T-helper 17 cell (primary cell): ENCODE data around the gene DNPH1. TPM values are rescaled to one million over a fixed set of nuclear protein-coding genes. Genes with fewer than 3 reads are reported as not detected.
A peak's percentile ranks its signal among the peaks of the same experiment; 100 is the strongest.

Source experiments
- ATAC-seq: fragments of 150-1000 bp; cut with Tn5 transposase; 2 replicates; pipeline ENCODE4 v1.10.0; 2021; ENCODE audit warnings: mild to moderate bottlenecking, moderate library complexity
- DNase-seq, 3 donors: peaks; one replicate each; pipeline versions ENCODE4 v3.0.0 to v3.0.0-alpha.2; 2020 to 2021
- H3K9me3 ChIP-seq: one replicate; pipeline ENCODE4 v1.7.0; 2013; ENCODE audit warnings: low read length, mild to moderate bottlenecking; ENCODE audit not compliant: control insufficient read depth, poor library complexity, severe bottlenecking
- H3K27ac Mint-ChIP-seq: one replicate; pipeline ENCODE4 v1.8.0; 2022; ENCODE audit warnings: mild to moderate bottlenecking, moderate library complexity, mixed read lengths
- H3K27me3 Mint-ChIP-seq: one replicate; pipeline ENCODE4 v1.8.0; 2022; ENCODE audit warnings: mixed read lengths
- H3K36me3 Mint-ChIP-seq: one replicate; pipeline ENCODE4 v1.8.0; 2022; ENCODE audit warnings: low read depth, mixed read lengths
- H3K4me1 Mint-ChIP-seq: one replicate; pipeline ENCODE4 v1.8.0; 2022; ENCODE audit warnings: mild to moderate bottlenecking, mixed read lengths
- H3K4me3 Mint-ChIP-seq: one replicate; pipeline ENCODE4 v1.8.0; 2022; ENCODE audit warnings: mild to moderate bottlenecking, moderate library complexity, mixed read lengths
- total RNA-seq, 4 donors: library from RNA in 2 of 4; stranded (reverse) in 2 of 4; gene quantifications; one replicate each; pipeline ENCODE4 v1.2.3 and lab custom pipeline; 2022 to 2026

DNPH1 gene
- total RNA-seq, 2 donors from 2014 or later: 32.3 to 35.0 TPM

DNA sequence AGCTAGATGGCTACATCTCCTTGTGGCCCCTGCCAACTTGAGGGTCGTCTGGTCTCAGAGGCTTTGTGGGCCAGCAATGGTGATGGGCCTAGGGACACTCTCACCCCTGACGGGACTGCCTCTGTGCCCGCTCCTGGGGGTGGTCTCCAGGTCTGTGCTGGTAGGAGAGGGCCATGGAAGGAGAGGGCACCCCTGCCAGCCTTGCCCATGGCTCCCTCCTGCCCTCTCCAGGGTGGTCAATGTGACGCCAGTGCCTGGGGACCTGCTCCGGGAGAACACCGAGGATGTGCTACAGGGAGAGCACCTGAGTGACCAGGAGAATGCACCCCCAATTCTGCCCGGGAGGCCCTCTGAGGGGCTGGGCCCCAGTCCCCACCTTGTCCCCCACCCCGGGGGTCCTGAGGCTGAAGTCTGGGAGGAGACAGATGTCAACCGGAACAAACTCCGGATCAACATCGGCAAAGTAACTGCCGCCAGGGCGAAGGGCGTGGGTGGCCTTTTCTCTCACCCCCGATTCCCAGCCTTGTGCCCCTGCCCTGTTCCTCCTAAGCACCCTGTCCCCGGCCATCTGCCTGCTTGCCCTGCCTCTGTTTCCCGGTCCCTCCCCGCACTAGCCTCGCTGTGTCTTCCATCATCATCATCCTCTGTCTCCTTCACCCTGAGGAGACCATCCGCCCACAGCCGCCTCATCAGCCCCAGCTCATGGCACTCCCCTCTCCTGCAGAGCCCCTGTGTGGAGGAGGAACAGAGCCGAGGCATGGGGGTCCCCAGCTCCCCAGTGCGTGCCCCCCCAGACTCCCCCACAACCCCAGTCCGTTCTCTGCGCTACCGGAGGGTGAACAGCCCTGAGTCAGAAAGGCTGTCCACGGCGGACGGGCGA lies 29.8 kb upstream of the DNPH1 start:
- peaks cover 14% of the 10 kb centered on the region for H3K4me1 Mint-ChIP-seq
- H3K36me3 Mint-ChIP-seq: no peaks in the 10 kb centered on the region
- H3K9me3 ChIP-seq: no peaks in the 10 kb centered on the region
- peak overlapping the region; percentile 24 for H3K27ac Mint-ChIP-seq
- H3K27me3 Mint-ChIP-seq: peaks cover 15% of the 10 kb centered on the region
- no peak for ATAC-seq
- DNase-seq: no peak
- H3K4me3 Mint-ChIP-seq: no peak overlapping the region

DNA sequence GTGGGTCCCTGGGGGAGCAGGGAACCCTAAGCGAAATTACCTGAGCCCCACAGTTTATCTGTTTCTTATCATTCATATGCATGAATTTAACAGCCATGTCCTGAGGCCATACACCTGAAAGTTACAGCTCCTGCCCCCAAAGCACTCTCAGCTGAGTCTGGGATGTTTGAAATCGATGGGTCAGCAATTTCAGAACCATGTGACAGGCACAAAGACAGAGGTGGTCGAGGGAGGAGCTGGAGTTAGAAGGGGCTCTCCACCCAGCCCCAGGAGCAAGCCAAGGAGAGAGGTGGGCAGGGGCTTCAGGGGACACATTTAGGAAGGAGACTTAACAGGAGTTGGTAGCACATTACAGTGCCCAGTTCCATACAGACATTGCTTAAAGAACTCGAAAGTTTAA lies 28.9 kb upstream of the DNPH1 start:
- H3K9me3 ChIP-seq: no peaks in the 10 kb centered on the region
- peaks cover 10% of the 10 kb centered on the region for H3K4me1 Mint-ChIP-seq
- no peak for ATAC-seq
- peak overlapping the region; percentile 57 for H3K27ac Mint-ChIP-seq
- H3K27me3 Mint-ChIP-seq: peaks cover 20% of the 10 kb centered on the region
- no peak overlapping the region for H3K4me3 Mint-ChIP-seq
- H3K36me3 Mint-ChIP-seq: no peaks in the 10 kb centered on the region
- DNase-seq: no peak

DNA sequence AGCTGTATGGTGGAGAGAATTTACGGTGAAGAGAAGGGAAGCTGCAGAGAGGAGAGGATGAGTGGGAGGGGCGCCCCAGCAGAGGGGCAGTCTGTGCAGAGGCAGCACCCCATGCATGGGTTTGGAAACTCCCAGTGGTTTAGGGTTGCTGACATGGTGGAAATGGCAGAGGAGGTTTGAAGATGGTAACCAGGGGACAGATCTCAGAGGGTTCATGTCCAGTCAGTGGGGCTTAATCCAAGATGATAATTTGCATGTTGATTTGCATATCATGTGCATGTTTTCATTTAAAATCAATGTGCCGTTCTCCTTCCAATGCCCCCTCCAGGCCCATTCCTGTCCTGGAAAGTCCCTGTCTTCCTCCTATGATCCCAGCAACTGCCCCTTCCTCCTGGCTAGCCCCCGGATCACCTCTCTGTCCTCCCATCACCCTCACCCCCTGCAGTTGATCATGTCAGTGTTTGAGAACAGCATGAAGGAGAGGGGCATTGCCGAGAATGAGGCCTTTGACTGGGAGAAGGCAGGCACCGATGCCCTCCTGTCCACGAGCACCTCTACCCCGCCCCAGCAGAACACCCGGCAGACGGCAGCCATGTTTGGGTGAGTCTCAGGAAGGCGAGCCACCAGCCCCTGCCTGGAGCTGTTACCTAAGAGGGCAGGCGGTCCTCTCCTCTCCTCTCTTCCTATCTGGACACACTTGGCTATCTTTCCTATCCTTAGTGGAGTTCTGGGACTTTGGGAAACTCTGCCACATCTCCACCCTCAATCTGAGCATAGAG lies 28.3 kb upstream of the DNPH1 start:
- no peak for DNase-seq
- Mint-ChIP-seq H3K36me3 (no peaks in the 10 kb centered on the region), H3K4me3 (peak overlapping the region; percentile 15), H3K27me3 (peaks cover 26% of the 10 kb centered on the region), H3K4me1 (peaks cover 14% of the 10 kb centered on the region), H3K27ac (peak overlapping the region; percentile 57)
- no peaks in the 10 kb centered on the region for H3K9me3 ChIP-seq
- peak; percentile 44 for ATAC-seq

DNA sequence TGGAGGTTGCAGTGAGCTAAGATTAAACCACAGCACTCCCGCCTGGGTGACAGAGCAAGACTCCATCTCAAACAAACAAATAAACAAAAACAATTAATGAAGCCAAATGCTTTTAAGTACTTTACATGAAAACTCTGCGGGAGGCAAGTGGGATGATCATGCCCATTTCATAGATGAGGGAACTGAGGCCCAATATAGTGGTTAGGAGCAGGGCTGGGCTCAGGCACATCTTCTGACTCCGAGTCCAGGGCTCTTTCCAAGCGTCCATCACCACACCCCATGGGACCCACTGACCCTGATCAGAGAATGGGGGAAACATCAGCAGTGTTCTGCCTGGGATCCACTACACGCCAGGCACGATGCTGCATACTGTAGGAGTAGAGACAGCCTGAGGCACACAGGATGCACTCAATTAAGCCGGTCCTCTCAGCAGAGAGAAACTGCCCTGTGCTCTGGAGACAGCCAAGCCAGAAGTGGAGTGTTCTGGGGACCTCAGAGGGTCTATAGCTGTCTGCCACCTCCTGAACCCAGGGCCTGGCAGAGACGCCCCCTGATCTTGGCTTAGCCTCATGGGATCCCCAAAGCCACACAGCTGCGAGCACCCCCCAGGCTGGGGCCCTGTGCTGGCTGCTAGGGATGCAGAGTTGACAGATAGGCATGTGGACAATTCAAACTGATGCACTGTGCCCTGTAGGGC lies 27.5 kb upstream of the DNPH1 start:
- H3K4me1 Mint-ChIP-seq: peaks cover 9% of the 10 kb centered on the region
- no peaks in the 10 kb centered on the region for H3K9me3 ChIP-seq
- no peaks in the 10 kb centered on the region for H3K36me3 Mint-ChIP-seq
- DNase-seq: no peak
- H3K4me3 Mint-ChIP-seq: no peak overlapping the region
- ATAC-seq: no peak
- H3K27ac Mint-ChIP-seq: no peak overlapping the region
- H3K27me3 Mint-ChIP-seq: peaks cover 34% of the 10 kb centered on the region

DNA sequence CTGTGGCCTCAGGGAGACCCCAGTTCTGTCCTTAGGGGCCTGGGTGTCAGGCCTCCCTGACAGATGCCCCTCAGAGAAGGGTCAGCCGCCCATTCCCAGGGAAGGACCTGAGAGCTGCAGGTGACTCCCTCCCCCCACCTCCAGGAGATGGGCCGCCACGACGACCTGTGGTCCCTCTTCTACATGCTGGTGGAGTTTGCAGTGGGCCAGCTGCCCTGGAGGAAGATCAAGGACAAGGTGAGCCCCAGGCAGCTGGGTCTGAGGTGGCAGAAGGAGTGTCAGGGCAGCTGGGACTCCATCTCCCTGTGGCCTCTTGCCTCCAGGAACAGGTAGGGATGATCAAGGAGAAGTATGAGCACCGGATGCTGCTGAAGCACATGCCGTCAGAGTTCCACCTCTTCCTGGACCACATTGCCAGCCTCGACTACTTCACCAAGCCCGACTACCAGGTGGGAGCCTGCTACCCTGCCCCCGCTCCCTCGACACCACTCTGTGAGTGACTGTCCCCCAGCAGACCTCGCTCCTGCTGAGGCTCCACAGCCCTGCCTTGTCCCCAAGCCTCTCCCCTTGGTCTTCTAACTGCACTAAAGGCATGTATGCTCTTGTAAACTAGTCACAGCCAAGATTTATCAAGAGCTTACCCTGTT lies 26.2 kb upstream of the DNPH1 start:
- Mint-ChIP-seq H3K4me3 (no peak overlapping the region), H3K27me3 (peaks cover 45% of the 10 kb centered on the region), H3K36me3 (no peaks in the 10 kb centered on the region), H3K27ac (no peak overlapping the region), H3K4me1 (peaks cover 13% of the 10 kb centered on the region)
- ATAC-seq: no peak
- H3K9me3 ChIP-seq: no peaks in the 10 kb centered on the region
- DNase-seq: no peak

DNA sequence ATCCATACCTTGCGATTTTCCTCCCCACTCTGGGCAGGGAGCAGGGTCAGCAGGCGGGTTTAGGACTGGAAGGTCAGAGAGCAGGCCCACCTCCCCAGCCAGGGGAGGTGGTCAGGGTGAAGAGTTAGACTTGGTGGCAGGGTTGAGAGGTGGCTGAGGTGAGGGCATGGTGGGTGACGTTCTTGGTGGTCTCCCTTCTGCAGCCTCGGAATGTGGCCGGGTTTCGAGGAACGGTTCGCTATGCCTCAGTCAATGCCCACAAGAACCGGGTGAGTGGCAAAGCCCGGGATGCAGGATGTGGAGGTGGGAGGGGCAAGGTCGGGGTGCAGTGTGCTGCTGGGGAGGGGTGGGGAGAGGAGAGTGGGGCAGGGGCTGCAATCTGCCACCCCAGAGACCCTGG lies 25.6 kb upstream of the DNPH1 start:
- H3K4me3 Mint-ChIP-seq: no peak overlapping the region
- no peak overlapping the region for H3K27ac Mint-ChIP-seq
- no peak for DNase-seq
- no peaks in the 10 kb centered on the region for H3K36me3 Mint-ChIP-seq
- H3K27me3 Mint-ChIP-seq: peaks cover 45% of the 10 kb centered on the region
- no peak for ATAC-seq
- H3K4me1 Mint-ChIP-seq: peaks cover 13% of the 10 kb centered on the region
- no peaks in the 10 kb centered on the region for H3K9me3 ChIP-seq

DNA sequence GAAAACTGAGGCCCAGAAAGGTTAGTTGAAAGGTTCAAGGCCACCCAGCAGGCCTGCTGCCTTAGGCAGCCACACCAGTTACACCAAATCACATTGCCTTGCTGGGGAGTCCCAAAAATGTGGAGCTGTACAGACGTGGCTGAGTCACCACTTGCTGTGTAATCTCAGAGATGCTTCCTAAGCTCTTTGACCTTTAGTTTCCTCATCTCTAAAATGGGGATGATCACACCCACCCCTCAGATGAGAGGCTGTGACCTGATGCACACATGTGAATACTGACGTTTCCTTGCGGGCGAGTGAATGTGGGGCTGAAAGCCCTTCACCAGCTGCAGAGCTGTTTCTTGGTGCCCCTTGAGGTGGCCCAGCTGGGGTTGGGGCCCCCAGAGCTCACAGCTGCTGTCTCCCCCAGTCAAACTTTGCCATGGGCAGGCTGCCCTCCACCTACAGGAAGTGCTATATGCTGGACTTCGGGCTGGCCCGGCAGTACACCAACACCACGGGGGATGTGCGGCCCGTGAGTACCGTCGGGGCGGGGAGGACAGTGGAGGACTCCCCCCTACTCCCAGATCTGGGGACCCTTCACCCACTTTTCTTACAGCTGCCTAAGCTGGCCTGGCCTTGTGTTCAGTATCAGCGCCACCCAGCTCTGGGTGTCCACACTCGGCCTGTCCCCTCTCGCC lies 25.0 kb upstream of the DNPH1 start:
- Mint-ChIP-seq H3K27me3 (peaks cover 45% of the 10 kb centered on the region), H3K4me3 (no peak overlapping the region), H3K36me3 (no peaks in the 10 kb centered on the region), H3K27ac (no peak overlapping the region), H3K4me1 (peaks cover 13% of the 10 kb centered on the region)
- H3K9me3 ChIP-seq: no peaks in the 10 kb centered on the region
- ATAC-seq: no peak
- DNase-seq: no peak

DNA sequence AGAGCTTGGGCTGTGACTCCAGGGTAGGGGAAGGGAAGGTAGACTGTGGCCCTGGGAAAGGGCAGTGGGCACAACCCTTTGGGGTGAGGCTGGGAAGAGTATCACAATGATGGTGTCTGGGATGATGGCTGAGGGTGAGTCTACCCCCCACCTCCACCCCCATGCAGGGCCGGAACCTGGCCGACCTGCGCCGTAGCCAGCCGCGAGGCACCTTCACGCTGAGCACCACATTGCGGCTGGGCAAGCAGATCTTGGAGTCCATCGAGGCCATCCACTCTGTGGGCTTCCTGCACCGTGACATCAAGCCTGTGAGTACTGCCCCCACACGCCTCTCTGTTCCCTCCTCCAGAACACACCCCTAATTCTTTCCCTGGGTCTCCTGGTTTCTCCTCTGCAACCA lies 24.1 kb upstream of the DNPH1 start:
- H3K9me3 ChIP-seq: no peaks in the 10 kb centered on the region
- H3K4me3 Mint-ChIP-seq: no peak overlapping the region
- H3K27ac Mint-ChIP-seq: no peak overlapping the region
- no peak for ATAC-seq
- H3K36me3 Mint-ChIP-seq: no peaks in the 10 kb centered on the region
- DNase-seq: no peak
- H3K4me1 Mint-ChIP-seq: peaks cover 13% of the 10 kb centered on the region
- H3K27me3 Mint-ChIP-seq: peaks cover 45% of the 10 kb centered on the region

DNA sequence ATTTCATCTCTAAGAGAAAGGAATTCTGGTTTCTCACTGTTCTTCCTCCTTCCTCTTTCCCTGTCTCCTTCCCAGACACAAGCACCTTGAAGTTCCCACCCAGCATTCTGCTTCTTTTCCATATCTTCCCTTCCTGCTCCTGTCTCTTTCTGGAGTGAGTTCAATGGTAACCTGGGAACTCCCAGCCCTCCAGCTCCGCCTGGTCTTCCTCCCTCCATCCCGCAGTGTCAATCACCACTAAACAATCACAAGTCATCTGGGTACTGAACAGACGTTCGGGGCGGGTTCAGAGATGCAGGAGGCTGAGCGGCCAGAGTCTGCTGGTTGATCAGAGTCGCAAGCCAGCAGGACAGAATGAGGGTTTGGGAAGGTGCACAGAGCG lies 21.7 kb upstream of the DNPH1 start:
- H3K36me3 Mint-ChIP-seq: no peaks in the 10 kb centered on the region
- H3K9me3 ChIP-seq: no peaks in the 10 kb centered on the region
- ATAC-seq: no peak
- DNase-seq: no peak
- H3K27ac Mint-ChIP-seq: no peak overlapping the region
- peaks cover 32% of the 10 kb centered on the region for H3K27me3 Mint-ChIP-seq
- peaks cover 25% of the 10 kb centered on the region for H3K4me1 Mint-ChIP-seq
- H3K4me3 Mint-ChIP-seq: no peak overlapping the region

DNA sequence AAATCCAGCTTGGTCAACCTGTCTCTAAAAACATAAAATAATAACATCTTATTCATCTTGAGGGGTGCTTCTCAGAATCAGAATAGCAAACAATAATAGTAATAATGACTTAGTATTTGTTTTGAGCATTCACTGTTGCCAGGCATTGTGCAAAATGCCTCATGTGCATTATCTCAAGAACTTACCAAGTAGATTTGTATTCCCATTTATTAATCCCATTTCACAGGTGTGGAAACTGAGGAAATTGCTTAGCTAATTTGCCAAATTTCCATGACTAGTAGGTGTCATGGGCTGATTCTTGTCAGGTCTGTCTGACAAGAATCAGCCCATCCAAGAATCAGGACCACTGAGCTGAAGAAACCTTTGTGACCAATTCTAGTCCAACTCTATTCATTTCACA lies 19.5 kb upstream of the DNPH1 start:
- no peak for ATAC-seq
- no peaks in the 10 kb centered on the region for H3K9me3 ChIP-seq
- no peak for DNase-seq
- Mint-ChIP-seq H3K27ac (peak overlapping the region; percentile 32), H3K27me3 (peaks cover 28% of the 10 kb centered on the region), H3K4me3 (no peak overlapping the region), H3K36me3 (no peaks in the 10 kb centered on the region), H3K4me1 (peaks cover 26% of the 10 kb centered on the region)

DNA sequence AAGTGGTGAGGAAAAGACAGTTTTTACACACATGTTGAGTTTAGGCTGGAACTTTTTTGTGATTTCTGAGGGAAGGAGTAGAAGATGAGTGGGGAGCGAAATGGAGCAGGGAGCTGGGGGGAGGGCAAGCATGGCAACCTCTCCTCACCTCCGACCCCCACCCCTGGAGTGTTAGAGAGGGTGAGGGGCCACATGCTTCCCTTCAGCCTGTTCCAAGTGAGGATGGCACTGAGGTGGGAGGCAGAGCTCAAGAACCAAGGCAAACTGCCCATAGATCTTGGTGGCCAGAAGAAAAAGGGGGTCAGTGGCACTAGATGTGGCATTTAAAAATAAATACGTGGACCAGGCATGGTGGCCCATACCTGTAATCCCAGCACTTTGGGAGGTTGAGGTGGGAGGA lies 18.8 kb upstream of the DNPH1 start:
- Mint-ChIP-seq H3K4me1 (peaks cover 26% of the 10 kb centered on the region), H3K4me3 (peak overlapping the region; percentile 89), H3K36me3 (no peaks in the 10 kb centered on the region), H3K27ac (peak overlapping the region; percentile 94), H3K27me3 (peaks cover 24% of the 10 kb centered on the region)
- no peak for ATAC-seq
- no peak for DNase-seq
- no peaks in the 10 kb centered on the region for H3K9me3 ChIP-seq

DNA sequence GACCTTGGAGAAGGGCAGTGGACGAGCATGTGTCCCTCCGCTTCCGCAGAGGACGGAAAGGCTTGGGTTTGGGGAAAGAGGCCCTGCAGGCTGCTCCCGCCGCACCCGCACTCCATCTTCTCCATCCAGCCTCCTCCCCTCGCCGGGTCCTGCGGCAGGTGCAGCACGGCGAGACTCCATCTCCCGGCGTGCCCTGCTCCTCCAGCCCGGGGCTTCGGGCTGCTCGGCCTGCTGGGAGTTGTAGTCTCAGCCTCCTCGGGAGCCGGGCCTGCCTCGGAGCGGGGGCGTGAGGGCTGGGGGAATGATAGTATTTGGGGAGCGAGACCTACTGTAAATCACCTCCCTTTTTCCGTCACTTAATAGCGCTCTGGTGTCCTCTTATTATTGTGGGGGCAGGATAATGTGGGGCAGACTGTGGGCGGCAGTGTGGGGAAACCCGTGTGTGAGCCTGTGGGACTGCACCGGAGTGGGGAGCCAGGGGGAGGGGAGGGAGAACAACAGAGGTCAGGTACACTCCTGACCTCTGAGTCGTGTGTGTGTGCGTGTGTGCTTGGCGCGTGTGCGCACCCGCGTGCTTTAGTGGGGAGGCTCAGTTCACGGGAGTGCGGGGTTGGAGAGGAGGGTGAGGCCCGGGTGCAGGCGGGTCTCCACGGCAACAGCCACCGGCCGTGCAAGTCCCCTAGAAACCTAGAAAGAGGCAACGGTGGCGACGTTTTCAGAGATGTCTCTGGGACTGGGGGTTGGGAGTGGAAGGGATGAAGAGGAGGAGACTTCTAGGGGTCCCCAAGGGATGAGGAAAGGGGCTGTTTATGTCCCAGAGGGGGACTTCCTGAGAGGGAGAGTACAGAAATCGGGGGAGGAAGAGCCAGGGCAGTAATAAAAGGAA lies 18.1 kb upstream of the DNPH1 start:
- peaks cover 17% of the 10 kb centered on the region for H3K27me3 Mint-ChIP-seq
- no peaks in the 10 kb centered on the region for H3K9me3 ChIP-seq
- peak overlapping the region; percentile 89 for H3K4me3 Mint-ChIP-seq
- H3K36me3 Mint-ChIP-seq: no peaks in the 10 kb centered on the region
- ATAC-seq: peak; percentile 92
- H3K4me1 Mint-ChIP-seq: peaks cover 22% of the 10 kb centered on the region
- DNase-seq: peak; percentile 68 to 70 (median 68)
- peak overlapping the region; percentile 94 for H3K27ac Mint-ChIP-seq
